ENCODE measurements around the gene EVX2. TPM values are rescaled to one million over a fixed set of nuclear protein-coding genes. Genes with fewer than 3 reads are reported as not detected.

The EVX2 gene
- total RNA-seq, 1 donor from 2014 or later: not detected

- no peak overlapping the region for H3K27ac Mint-ChIP-seq (ENCODE audit: unreplicated experiment)
- H3K36me3 Mint-ChIP-seq (ENCODE audit: low read depth, unreplicated experiment): no peaks in the 10 kb centered on the region
- DNase-seq (ENCODE audit: low spot score): peak; percentile 12
These were observed 16.0 kb downstream of the EVX2 start for GRCh38 chr2:176067589-176068418.

GRCh38 chr2:176066645-176067588 lies 16.8 kb downstream of the EVX2 start:
- H3K9me3 Mint-ChIP-seq (ENCODE audit: unreplicated experiment): no peaks in the 10 kb centered on the region
- H3K27ac Mint-ChIP-seq (ENCODE audit: unreplicated experiment): no peak overlapping the region
- no peak for TF ChIP-seq CTCF (IDR thresholded peaks at IDR 0.05; ENCODE audit: unreplicated experiment)
- H3K27me3 Mint-ChIP-seq (ENCODE audit: unreplicated experiment): peaks cover 20% of the 10 kb centered on the region
- no peaks in the 10 kb centered on the region for H3K36me3 Mint-ChIP-seq (ENCODE audit: low read depth, unreplicated experiment)
- H3K4me1 Mint-ChIP-seq (ENCODE audit: unreplicated experiment): peaks cover 15% of the 10 kb centered on the region
- peak; percentile 50 for DNase-seq (ENCODE audit: low spot score)
- H3K4me3 Mint-ChIP-seq (ENCODE audit: unreplicated experiment): no peak overlapping the region

More at GRCh38 chr2:176067589-176068418, 16.0 kb downstream of the EVX2 start:
- H3K27me3 Mint-ChIP-seq (ENCODE audit: unreplicated experiment): peaks cover 26% of the 10 kb centered on the region
- peaks cover 15% of the 10 kb centered on the region for H3K4me1 Mint-ChIP-seq (ENCODE audit: unreplicated experiment)
- peak overlapping the region; percentile 25 for H3K4me3 Mint-ChIP-seq (ENCODE audit: unreplicated experiment)
- no peaks in the 10 kb centered on the region for H3K9me3 Mint-ChIP-seq (ENCODE audit: unreplicated experiment)
- TF ChIP-seq CTCF (IDR thresholded peaks at IDR 0.05; ENCODE audit: unreplicated experiment): no peak

- Mint-ChIP-seq H3K4me3 (ENCODE audit: unreplicated experiment) (no peak overlapping the region), H3K9me3 (ENCODE audit: unreplicated experiment) (no peaks in the 10 kb centered on the region), H3K27me3 (ENCODE audit: unreplicated experiment) (peaks cover 7% of the 10 kb centered on the region), H3K27ac (ENCODE audit: unreplicated experiment) (no peak overlapping the region), H3K36me3 (ENCODE audit: low read depth, unreplicated experiment) (no peaks in the 10 kb centered on the region), H3K4me1 (ENCODE audit: unreplicated experiment) (peaks cover 12% of the 10 kb centered on the region)
- no peak for DNase-seq (ENCODE audit: low spot score)
- no peak for TF ChIP-seq CTCF (IDR thresholded peaks at IDR 0.05; ENCODE audit: unreplicated experiment)
These were observed 19.8 kb downstream of the EVX2 start for GRCh38 chr2:176063958-176064357.

GRCh38 chr2:176056406-176056805 lies 27.4 kb downstream of the EVX2 start:
- DNase-seq (ENCODE audit: low spot score): no peak
- Mint-ChIP-seq H3K36me3 (ENCODE audit: low read depth, unreplicated experiment) (no peaks in the 10 kb centered on the region), H3K9me3 (ENCODE audit: unreplicated experiment) (no peaks in the 10 kb centered on the region), H3K4me1 (ENCODE audit: unreplicated experiment) (no peaks in the 10 kb centered on the region), H3K4me3 (ENCODE audit: unreplicated experiment) (no peak overlapping the region), H3K27ac (ENCODE audit: unreplicated experiment) (no peak overlapping the region), H3K27me3 (ENCODE audit: unreplicated experiment) (no peaks in the 10 kb centered on the region)
- no peak for TF ChIP-seq CTCF (IDR thresholded peaks at IDR 0.05; ENCODE audit: unreplicated experiment)

Data from endothelial cell (in vitro differentiated cells).